ENCODE measurements around the gene GAB2. TPM values are rescaled to one million over a fixed set of nuclear protein-coding genes. Genes with fewer than 3 reads are reported as not detected.
A peak's percentile ranks its signal among the peaks of the same experiment; 100 is the strongest.

Gene GAB2
- total and polyA plus RNA-seq, 8 donors, result 18.8 to 59.6 (median 19.7) TPM

DNA sequence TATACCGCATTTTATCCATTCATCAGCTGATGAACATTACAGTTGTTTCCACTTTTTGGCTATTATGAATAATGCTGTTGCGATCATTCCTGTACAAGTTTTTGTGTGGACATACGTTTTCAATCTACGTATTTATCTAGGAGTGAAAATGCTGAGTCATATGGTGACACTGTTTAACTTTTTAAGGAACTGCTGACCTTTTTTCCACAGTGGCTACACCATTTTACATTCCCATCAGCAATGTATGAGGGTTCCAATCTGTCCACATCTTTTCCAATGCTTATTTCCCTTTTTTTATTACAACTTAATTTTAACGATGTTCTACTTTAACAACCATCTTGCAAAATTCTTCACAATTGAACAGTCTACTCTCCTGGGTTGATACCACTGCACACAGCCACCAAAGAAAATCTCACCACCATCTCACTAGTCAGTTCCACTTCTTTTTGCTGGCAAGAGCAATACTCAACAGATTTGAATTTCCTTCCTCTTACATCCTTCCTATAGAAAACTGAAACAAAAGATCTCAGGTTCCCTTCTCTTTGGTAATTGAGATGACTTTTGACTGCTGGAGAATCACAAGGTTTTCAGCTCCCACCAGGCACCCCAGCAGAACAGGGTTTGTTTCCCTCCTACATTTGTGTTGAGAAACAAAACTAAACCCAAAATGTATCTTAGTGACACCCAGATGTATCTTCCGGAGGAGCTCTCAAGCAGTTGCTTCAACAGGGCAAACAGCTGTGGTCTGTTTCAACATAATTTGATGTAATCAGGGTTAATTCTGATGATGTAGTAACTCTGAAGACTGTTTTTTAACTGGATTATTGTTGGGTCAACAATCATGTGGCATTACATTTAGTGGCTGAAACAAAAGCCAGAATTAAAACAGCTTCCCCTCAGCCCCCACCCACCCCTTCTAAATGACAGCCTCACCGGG is 7.0 kb upstream of the GAB2 start:
- intact Hi-C loops (cut with DNase I), result no loop called here
- Histone ChIP-seq H3K27ac (peak overlapping the region; percentile 36 to 87), H3K9me3 (no peaks in the 10 kb centered on the region), H3K36me3 (no peaks in the 10 kb centered on the region), H3K27me3 (no peaks in the 10 kb centered on the region), H3K4me3 (peak overlapping the region in 1 of 2 donors; percentile 7), H3K4me1 (peaks cover 6 to 57% of the 10 kb centered on the region in 2 donors)
- TF ChIP-seq CTCF (IDR thresholded peaks at IDR 0.05), result no peak
- peak in 2 of 4 donors; percentile 49 to 76 for DNase-seq
- peak; percentile 12 for ATAC-seq

GRCh38 chr11:78423241-78423640 is 5.6 kb upstream of the GAB2 start:
- intact Hi-C loops (cut with DNase I), result no loop called here
- H3K9me3 ChIP-seq, result no peaks in the 10 kb centered on the region
- DNase-seq, result no peak
- no peaks in the 10 kb centered on the region for H3K36me3 ChIP-seq
- peaks cover 6 to 58% of the 10 kb centered on the region in 2 donors for H3K4me1 ChIP-seq
- H3K27me3 ChIP-seq, result no peaks in the 10 kb centered on the region
- peak overlapping the region in 1 of 2 donors; percentile 87 for H3K27ac ChIP-seq
- no peak overlapping the region for H3K4me3 ChIP-seq
- no peak for ATAC-seq
- no peak for TF ChIP-seq CTCF (IDR thresholded peaks at IDR 0.05)

DNA sequence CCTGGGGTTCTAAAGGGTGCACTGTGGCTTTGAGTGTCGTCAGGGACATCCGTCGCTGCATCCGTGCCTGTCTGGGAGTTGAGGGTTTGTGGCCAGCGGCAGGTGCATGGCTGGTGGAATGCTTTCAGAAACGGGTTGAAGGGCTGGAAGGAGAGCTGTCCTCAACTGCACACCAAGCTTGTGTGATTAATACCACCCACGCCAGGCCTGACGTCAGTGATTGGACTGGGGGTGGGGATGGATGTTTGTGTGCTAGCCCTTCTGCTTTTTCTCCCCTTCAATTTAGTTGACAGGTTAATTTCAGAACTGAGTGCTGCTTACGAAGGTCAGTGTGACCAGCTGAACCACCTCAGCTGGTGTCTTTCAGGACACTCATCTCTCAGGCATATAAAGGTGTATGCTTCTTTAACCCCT is 3.2 kb upstream of the GAB2 start:
- no peak overlapping the region for H3K4me3 ChIP-seq
- H3K36me3 ChIP-seq, result no peaks in the 10 kb centered on the region
- TF ChIP-seq CTCF (IDR thresholded peaks at IDR 0.05), result no peak
- H3K4me1 ChIP-seq, result peaks cover 6 to 46% of the 10 kb centered on the region in 2 donors
- DNase-seq (peak in 2 of 4 donors; percentile 77 to 78), ATAC-seq (no peak)
- H3K9me3 ChIP-seq, result no peaks in the 10 kb centered on the region
- H3K27me3 ChIP-seq, result no peaks in the 10 kb centered on the region
- intact Hi-C loops (cut with DNase I), result no loop called here
- H3K27ac ChIP-seq, result no peak overlapping the region

- Histone ChIP-seq H3K4me1 (peaks cover 6 to 46% of the 10 kb centered on the region in 2 donors), H3K27me3 (no peaks in the 10 kb centered on the region), H3K4me3 (no peak overlapping the region), H3K27ac (peak overlapping the region; percentile 94 to 99), H3K36me3 (no peaks in the 10 kb centered on the region), H3K9me3 (no peaks in the 10 kb centered on the region)
- peak; percentile 44 to 73 for TF ChIP-seq CTCF (IDR thresholded peaks at IDR 0.05)
- ATAC-seq, result peak; percentile 11
- DNase-seq, result peak in 3 of 4 donors; percentile 52 to 85 (median 62)
- intact Hi-C loops (cut with DNase I), result no loop called here
These were observed 2.7 kb upstream of the GAB2 start for GRCh38 chr11:78420255-78420764.

DNA sequence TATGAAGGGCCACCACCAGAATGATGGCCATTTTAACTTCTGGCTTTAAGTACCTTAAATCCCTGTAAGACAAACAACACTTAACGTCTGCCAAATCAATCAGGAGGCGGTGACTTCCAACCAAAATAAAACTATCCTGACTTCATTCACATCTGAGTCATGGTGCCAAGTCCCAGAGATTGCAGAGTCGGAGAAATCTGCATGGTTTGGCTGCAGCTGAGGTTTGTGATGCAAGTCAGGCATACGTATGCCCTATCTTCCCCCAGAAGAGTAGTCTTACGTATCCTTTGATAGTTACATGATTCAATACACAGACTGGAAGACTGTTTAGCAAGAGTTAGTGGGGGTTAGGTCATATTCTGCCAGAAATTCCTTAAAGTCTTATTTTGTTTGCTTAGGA is 1.7 kb upstream of the GAB2 start:
- H3K4me3 ChIP-seq, result no peak overlapping the region
- H3K4me1 ChIP-seq, result peaks cover 6 to 55% of the 10 kb centered on the region in 2 donors
- intact Hi-C loops (cut with DNase I), result loop anchor here in 1 of 2 donors (10.0 kb wide), 2 partner anchors 145 to 195 kb away; no protein-coding TSS in a partner anchor

More for the DNA sequence above, 1.7 kb upstream of the GAB2 start:
- DNase-seq, result peak in 3 of 4 donors; percentile 60 to 78 (median 65)
- Histone ChIP-seq H3K36me3 (no peaks in the 10 kb centered on the region), H3K9me3 (no peaks in the 10 kb centered on the region), H3K27ac (peak overlapping the region; percentile 94 to 99), H3K27me3 (no peaks in the 10 kb centered on the region)
- ATAC-seq, result peak; percentile 5
- no peak for TF ChIP-seq CTCF (IDR thresholded peaks at IDR 0.05)

Data from left lung (tissue), 10 donors.